ENCODE measurements around the gene GABRP.
"Not testable (repeated sequence)": the region's sequence is repeated elsewhere in the genome, so short reads cannot be mapped to it uniquely, and the experiment has no call there.

Gene GABRP

GRCh38 chr5:170757182-170757601 lies 26.3 kb upstream of the GABRP start:
- no peak for DNase-seq
- Histone ChIP-seq H3K36me3 (no peaks in the 10 kb centered on the region), H3K9me3 (ENCODE audit: severe bottlenecking) (no peaks in the 10 kb centered on the region), H3K27ac (no peak overlapping the region), H3K4me3 (ENCODE audit: low read depth, low read length) (no peak overlapping the region), H3K27me3 (ENCODE audit: insufficient read depth, low read depth, severe bottlenecking) (peaks cover 37% of the 10 kb centered on the region)
- no peak for TF ChIP-seq CTCF (IDR thresholded peaks at IDR 0.05; ENCODE audit: low read depth, low read length)

DNA sequence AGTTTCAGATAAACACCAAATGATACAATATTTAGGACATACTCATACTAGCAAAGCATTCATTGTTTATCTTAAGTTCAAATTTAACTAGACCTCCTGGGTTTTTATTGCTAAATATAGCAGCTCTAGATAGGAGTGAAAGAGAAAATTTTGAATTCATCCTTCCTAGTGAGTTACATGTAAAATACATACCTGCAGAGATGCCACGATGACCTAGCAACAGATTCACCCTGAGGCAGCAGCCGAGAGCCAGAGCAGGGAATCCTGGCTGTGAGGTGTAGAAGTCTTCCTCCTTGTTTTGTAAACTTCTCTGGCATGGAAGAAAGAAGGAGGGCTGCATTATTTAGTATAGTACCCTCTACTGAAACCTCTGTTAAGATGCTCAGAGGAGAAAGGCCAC lies 25.9 kb upstream of the GABRP start:
- Histone ChIP-seq H3K4me3 (ENCODE audit: low read depth, low read length) (no peak overlapping the region), H3K9me3 (ENCODE audit: severe bottlenecking) (no peaks in the 10 kb centered on the region), H3K27me3 (ENCODE audit: insufficient read depth, low read depth, severe bottlenecking) (peaks cover 37% of the 10 kb centered on the region), H3K27ac (no peak overlapping the region), H3K36me3 (no peaks in the 10 kb centered on the region)
- TF ChIP-seq CTCF (IDR thresholded peaks at IDR 0.05; ENCODE audit: low read depth, low read length) = no peak
- no peak for DNase-seq

DNA sequence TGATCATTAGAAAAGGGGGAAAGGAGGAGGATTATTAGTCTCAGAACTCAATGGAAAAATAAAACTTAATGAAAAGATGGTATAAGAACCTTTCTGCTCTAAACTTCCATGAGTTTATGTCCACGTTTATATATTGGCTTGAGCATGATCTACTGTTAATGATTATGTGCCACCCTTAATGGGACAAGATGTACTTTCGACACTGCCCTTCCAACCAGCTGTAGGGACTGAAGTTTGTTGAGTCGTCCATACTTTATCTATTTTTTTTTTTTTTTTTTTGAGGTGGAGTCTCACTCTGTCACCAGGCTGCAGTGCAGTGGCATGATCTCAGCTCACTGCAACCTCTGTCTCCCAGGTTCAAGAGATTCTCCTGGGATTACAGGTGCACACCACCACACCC lies 25.0 kb upstream of the GABRP start:
- no peak for DNase-seq
- Histone ChIP-seq H3K4me3 (ENCODE audit: low read depth, low read length) (no peak overlapping the region), H3K36me3 (no peaks in the 10 kb centered on the region), H3K27me3 (ENCODE audit: insufficient read depth, low read depth, severe bottlenecking) (peaks cover 37% of the 10 kb centered on the region), H3K9me3 (ENCODE audit: severe bottlenecking) (no peaks in the 10 kb centered on the region), H3K27ac (no peak overlapping the region)
- no peak for TF ChIP-seq CTCF (IDR thresholded peaks at IDR 0.05; ENCODE audit: low read depth, low read length)

GRCh38 chr5:170760113-170760512 lies 23.4 kb upstream of the GABRP start:
- Histone ChIP-seq H3K36me3 (no peaks in the 10 kb centered on the region), H3K4me3 (ENCODE audit: low read depth, low read length) (no peak overlapping the region), H3K9me3 (ENCODE audit: severe bottlenecking) (no peaks in the 10 kb centered on the region), H3K27me3 (ENCODE audit: insufficient read depth, low read depth, severe bottlenecking) (peaks cover 36% of the 10 kb centered on the region), H3K27ac (no peak overlapping the region)
- DNase-seq = no peak
- TF ChIP-seq CTCF (IDR thresholded peaks at IDR 0.05; ENCODE audit: low read depth, low read length) = no peak

- no peaks in the 10 kb centered on the region for H3K36me3 ChIP-seq
- H3K4me3 ChIP-seq (ENCODE audit: low read depth, low read length) = no peak overlapping the region
- H3K27ac ChIP-seq = no peak overlapping the region
- H3K27me3 ChIP-seq (ENCODE audit: insufficient read depth, low read depth, severe bottlenecking) = peaks cover 26% of the 10 kb centered on the region
- TF ChIP-seq CTCF (IDR thresholded peaks at IDR 0.05; ENCODE audit: low read depth, low read length) = no peak
- no peak for DNase-seq
- no peaks in the 10 kb centered on the region for H3K9me3 ChIP-seq (ENCODE audit: severe bottlenecking)
Measured at GRCh38 chr5:170761048-170761707, 22.3 kb upstream of the GABRP start.

GRCh38 chr5:170761708-170762066 lies 21.8 kb upstream of the GABRP start:
- DNase-seq = no peak
- Histone ChIP-seq H3K36me3 (no peaks in the 10 kb centered on the region), H3K27ac (no peak overlapping the region), H3K4me3 (ENCODE audit: low read depth, low read length) (no peak overlapping the region), H3K9me3 (ENCODE audit: severe bottlenecking) (no peaks in the 10 kb centered on the region), H3K27me3 (ENCODE audit: insufficient read depth, low read depth, severe bottlenecking) (peaks cover 22% of the 10 kb centered on the region)
- no peak for TF ChIP-seq CTCF (IDR thresholded peaks at IDR 0.05; ENCODE audit: low read depth, low read length)

DNA sequence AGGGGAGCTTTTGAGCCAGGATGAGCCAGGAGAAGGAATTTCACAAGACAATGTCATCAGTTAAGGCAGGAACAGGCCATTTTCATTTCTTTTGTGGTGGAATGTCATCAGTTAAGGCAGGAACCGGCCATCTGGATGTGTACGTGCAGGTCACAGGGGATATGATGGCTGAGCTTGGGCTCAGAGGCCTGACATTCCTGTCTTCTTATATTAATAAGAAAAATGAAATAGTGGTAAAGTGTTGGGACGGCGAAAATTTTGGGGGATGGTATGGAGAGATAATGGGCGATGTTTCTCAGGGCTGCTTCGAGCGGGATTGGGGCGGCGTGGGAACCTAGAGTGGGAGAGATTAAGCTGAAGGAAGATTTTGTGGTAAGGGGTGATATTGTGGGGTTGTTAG lies 21.2 kb upstream of the GABRP start:
- peaks cover 18% of the 10 kb centered on the region for H3K27me3 ChIP-seq (ENCODE audit: insufficient read depth, low read depth, severe bottlenecking)

DNA sequence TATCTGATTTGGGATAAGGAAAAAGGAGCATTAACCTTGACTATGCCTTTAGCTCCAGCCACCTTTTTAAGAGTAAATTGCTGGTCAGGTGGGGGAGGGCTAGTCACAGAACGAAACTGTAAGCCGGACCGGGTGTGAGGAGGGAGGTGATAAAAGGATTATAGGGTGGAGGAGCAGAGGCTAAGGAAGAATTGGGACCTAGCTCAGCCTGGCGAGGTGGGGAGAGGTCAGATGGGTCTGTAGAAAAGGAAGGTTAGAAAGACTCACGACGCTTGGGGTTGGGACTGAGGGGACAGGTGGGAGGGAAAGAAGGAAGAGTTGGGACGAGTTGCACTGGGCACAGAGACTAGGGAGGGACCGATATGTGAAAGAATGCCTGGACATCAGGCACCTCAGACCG lies 17.7 kb upstream of the GABRP start:
- H3K36me3 ChIP-seq; H3K27ac ChIP-seq; H3K4me3 ChIP-seq (ENCODE audit: low read depth, low read length); H3K9me3 ChIP-seq (ENCODE audit: severe bottlenecking): not testable (repeated sequence)
- peaks cover 24% of the 10 kb centered on the region for H3K27me3 ChIP-seq (ENCODE audit: insufficient read depth, low read depth, severe bottlenecking)
- peak; percentile 12 for DNase-seq

More for the DNA sequence above, 21.2 kb upstream of the GABRP start:
- H3K4me3 ChIP-seq (ENCODE audit: low read depth, low read length); DNase-seq; H3K36me3 ChIP-seq; H3K9me3 ChIP-seq (ENCODE audit: severe bottlenecking); H3K27ac ChIP-seq: not testable (repeated sequence)

Data from WERI-Rb-1 (cell line).